ENCODE results near the gene MEIOC.
"Not testable (repeated sequence)": the region's sequence is repeated elsewhere in the genome, so short reads cannot be mapped to it uniquely, and the experiment has no call there.

The MEIOC gene

DNA sequence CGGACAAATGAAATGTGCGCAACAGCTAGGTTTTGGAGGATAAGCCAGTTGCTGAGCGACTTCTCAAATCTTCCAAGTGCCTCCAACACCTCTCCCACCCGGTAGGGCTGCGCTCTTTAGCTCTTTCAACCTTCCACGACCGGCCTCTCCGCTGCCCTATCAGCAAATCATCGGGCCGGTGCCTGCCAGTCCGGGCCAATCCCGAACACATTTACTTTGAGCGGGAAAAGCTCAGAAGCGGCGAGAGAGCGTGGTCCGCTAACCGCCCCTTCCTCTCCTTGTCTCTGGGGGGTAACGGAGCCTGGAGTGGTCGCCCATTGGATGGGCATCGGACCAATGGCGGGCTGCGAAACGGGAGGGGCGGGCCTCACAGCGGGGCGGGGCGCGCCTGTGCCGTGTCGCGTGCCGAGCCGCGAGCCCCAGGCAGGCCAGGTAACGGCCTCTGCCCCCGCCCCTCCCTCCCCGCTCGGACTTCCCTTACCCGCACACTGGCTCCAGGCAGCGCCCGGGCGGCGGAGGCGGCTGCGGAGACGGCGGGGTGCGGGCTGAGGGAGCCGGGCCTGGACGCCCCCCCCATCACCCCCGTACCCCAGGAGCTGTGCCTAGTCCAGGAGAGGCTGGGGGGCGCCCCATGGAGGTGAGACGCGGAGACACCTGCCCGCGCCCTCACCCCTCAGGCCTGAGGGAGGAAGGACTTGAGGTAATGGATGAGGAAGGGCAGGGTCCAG lies at the start of gene MEIOC:
MEIOC (plus strand) TSS at position 486 of the 728 bp plus-strand sequence; CDS start at position 632, 146 bp downstream.
- no peak within 1 kb of the TSS for H3K27ac Mint-ChIP-seq
- no peaks in the 10 kb centered on the region for H3K9me3 Mint-ChIP-seq
- H3K4me1 Mint-ChIP-seq (ENCODE audit: low read depth) = peaks cover 9% of the 10 kb centered on the region
- H3K27me3 Mint-ChIP-seq = peaks cover 39% of the 10 kb centered on the region
- H3K36me3 Mint-ChIP-seq (ENCODE audit: low read depth) = no peaks in the 10 kb centered on the region
- peak within 1 kb of the TSS; percentile 62 for H3K4me3 Mint-ChIP-seq

DNA sequence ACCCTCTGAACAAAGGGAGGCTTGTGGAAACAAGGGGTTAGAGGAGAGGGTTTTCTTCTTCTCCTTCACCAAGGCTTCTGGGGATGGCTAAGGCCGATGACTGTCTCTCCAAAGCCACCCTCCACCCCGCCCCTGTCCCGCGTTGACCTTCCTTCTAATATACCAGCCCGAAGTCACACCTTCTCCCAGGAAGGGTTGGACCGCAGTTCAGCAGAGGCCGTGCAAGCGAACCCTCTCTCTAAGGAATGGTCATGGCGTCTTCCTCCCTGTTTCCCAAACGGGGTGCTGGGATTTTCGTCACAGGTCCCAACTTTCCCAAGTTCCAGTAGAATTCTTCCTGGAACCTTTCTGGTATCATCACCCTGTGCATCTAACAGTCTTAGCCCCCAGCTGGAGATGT lies 49.6 kb upstream of the MEIOC start:
- Mint-ChIP-seq H3K36me3 (ENCODE audit: low read depth) (no peaks in the 10 kb centered on the region), H3K27ac (no peak overlapping the region), H3K9me3 (no peaks in the 10 kb centered on the region), H3K4me3 (no peak overlapping the region), H3K27me3 (peaks cover 13% of the 10 kb centered on the region), H3K4me1 (ENCODE audit: low read depth) (no peaks in the 10 kb centered on the region)

DNA sequence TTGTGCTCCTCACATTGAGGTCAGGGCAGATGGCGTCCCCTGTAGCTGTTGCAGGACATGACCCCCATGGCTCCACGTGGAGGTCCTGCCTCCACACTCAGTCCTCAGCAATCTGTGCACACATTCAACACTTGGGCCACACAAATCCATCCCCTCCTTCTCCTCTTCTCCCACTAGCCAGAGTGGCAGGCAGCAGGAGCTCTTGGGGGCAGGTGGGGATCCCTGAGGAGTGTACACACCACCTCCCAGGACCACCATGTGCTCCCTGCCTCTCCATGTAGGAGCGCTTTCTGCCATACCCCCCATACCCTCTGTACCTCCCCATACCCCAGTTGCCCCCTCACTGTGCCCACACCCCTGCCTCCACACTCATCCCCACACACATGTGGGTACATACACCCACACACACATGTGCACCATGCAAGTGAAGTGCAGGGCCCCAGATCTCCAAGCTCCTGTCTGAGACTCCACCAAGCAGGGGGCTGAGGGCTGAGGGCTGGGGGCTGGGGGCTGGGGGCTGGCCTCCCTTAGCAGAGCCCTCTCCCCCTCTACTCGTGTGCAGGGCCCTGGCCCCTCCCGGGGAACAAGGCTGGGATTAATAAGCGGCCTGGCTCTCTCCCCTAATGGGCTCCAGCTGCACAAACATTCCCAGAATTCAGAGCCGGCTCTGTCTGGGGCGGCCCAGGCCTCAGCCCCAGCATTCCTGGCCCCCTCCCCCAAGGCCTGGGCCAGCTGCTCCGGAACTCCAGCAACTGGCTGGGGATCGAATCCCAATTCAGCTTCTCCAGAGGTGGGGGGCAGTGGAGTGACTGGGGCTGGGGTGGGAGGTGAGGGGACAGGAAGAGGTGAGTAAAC lies 48.2 kb upstream of the MEIOC start:
- Mint-ChIP-seq H3K36me3 (ENCODE audit: low read depth) (no peaks in the 10 kb centered on the region), H3K4me3 (no peak overlapping the region)

DNA sequence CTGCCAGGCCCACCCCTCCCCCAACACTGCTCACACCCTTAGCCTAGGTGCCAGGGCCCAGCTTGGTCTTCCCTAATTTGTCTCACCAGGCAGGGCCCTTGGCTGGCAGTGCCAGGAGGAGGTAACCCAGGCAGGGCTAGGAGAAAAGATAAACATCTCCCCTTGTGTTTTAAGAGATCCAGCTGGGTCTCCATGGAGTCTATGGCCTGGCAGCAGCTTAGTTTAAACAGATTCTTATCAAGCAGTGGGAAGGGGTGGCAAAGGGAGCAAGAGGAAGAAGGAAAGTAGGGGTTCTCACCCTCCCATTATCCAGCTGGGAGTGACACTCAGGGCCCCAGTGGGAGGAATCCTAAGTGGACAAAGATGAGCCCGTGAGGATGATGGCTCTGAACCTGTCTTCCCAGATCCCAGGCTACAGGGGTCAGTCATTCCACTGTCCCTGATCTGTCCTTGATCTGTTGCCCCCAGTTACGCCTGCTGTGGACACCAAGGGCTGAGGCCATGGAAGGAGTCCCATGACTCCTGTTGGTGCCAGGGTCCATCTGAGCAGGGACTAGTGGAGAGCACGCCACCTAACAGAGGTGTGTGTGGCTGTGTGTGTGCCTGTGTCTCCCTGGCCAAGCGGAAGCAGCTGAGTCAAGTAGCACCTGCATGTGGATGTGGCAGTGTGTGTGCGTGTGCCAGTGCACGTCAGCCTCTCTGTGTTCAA lies 47.4 kb upstream of the MEIOC start:
- no peak overlapping the region for H3K4me3 Mint-ChIP-seq
- H3K27ac Mint-ChIP-seq = no peak overlapping the region
- H3K9me3 Mint-ChIP-seq = no peaks in the 10 kb centered on the region
- H3K27me3 Mint-ChIP-seq = peaks cover 8% of the 10 kb centered on the region
- no peaks in the 10 kb centered on the region for H3K36me3 Mint-ChIP-seq (ENCODE audit: low read depth)
- H3K4me1 Mint-ChIP-seq (ENCODE audit: low read depth) = no peaks in the 10 kb centered on the region

More for the DNA sequence above, 48.2 kb upstream of the MEIOC start:
- Mint-ChIP-seq H3K9me3 (no peaks in the 10 kb centered on the region), H3K4me1 (ENCODE audit: low read depth) (no peaks in the 10 kb centered on the region), H3K27me3 (peaks cover 8% of the 10 kb centered on the region), H3K27ac (no peak overlapping the region)

DNA sequence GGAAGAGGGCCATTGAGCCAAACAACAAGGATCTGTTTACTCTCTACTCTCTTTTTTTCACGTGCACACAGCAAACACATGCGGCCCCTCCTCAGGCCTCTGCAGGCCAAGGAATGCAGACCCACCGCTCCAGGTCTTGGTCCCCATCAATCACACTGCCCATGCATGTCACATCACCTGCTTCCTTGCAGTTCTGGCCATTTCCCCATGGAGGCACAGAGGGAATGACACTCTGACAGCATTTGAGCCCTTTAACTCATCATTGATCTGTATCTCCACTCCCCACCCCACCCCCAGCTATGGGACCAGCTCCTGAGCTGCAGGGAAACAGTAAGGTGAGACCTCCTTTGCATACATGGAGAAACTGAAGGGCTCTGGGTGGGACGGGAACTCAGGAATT lies 45.9 kb upstream of the MEIOC start:
- Mint-ChIP-seq H3K36me3 (ENCODE audit: low read depth) (no peaks in the 10 kb centered on the region), H3K4me1 (ENCODE audit: low read depth) (no peaks in the 10 kb centered on the region)

DNA sequence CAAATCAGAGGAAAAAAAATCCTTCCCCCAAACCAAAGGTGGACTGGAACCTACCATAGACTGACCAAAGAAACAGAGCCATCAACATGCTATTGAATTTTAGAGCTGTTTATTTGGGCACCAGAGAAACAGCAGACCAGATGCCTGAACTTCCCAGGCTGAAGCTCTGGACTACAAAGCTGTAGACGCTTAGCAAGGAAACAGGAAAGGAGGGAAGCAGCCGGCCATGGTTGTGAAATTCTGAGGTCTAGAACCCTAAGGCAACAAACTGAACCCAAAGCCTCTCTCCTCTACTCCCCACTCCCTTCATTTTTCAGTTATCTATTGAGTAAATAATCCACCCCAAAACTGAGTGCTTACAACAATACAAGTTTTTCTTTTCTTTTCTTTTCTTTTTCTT lies 45.4 kb upstream of the MEIOC start:
- Mint-ChIP-seq H3K27me3 (peaks cover 14% of the 10 kb centered on the region), H3K4me1 (ENCODE audit: low read depth) (no peaks in the 10 kb centered on the region), H3K27ac (no peak overlapping the region), H3K9me3 (no peaks in the 10 kb centered on the region), H3K36me3 (ENCODE audit: low read depth) (no peaks in the 10 kb centered on the region), H3K4me3 (no peak overlapping the region)

More for the DNA sequence above, 45.9 kb upstream of the MEIOC start:
- Mint-ChIP-seq H3K27ac (no peak overlapping the region), H3K27me3 (peaks cover 18% of the 10 kb centered on the region), H3K9me3 (no peaks in the 10 kb centered on the region), H3K4me3 (no peak overlapping the region)

DNA sequence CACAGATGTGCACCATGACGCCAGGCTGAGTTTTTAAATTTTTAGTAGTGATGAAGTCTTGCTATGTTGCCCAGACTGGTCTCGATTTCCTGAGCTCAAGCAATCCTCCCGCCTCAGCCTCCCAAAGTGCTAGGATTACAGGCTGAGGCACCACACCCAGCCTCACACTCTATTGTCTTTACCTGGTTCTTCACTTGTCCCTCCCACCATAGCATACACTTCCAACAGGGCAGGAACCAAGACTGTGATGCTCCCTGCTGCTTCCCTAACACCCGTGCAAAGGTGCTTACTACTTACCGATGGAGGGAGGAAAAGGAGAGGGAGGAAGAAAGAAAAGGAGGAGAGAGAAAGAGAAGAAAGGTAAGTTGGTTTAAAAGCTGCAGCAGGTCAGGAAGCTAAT lies 41.4 kb upstream of the MEIOC start:
- Mint-ChIP-seq H3K27me3 (peaks cover 20% of the 10 kb centered on the region), H3K4me1 (ENCODE audit: low read depth) (no peaks in the 10 kb centered on the region), H3K9me3 (no peaks in the 10 kb centered on the region), H3K36me3 (ENCODE audit: low read depth) (no peaks in the 10 kb centered on the region), H3K4me3 (no peak overlapping the region), H3K27ac (no peak overlapping the region)

DNA sequence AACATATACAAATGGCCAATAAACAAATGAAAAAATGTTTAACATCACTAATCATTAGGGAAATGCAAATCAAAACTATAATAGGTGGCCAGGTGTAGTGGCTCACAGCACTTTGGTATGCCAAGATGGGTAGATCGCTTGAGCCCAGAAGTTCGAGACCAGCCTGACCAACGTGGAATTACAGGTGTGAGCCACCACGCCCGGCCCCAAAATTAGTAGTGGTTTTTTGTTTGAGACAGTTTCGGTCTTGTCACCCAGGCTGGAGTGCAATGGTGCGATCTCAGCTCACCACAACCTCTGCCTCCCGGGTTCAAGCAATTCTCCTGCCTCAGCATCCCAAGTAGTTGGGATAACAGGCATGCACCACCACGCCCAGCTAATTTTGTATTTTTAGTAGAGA lies 37.6 kb upstream of the MEIOC start:
- peaks cover 21% of the 10 kb centered on the region for H3K27me3 Mint-ChIP-seq
- H3K4me3 Mint-ChIP-seq; H3K4me1 Mint-ChIP-seq (ENCODE audit: low read depth); H3K36me3 Mint-ChIP-seq (ENCODE audit: low read depth); H3K27ac Mint-ChIP-seq; H3K9me3 Mint-ChIP-seq: not testable (repeated sequence)

DNA sequence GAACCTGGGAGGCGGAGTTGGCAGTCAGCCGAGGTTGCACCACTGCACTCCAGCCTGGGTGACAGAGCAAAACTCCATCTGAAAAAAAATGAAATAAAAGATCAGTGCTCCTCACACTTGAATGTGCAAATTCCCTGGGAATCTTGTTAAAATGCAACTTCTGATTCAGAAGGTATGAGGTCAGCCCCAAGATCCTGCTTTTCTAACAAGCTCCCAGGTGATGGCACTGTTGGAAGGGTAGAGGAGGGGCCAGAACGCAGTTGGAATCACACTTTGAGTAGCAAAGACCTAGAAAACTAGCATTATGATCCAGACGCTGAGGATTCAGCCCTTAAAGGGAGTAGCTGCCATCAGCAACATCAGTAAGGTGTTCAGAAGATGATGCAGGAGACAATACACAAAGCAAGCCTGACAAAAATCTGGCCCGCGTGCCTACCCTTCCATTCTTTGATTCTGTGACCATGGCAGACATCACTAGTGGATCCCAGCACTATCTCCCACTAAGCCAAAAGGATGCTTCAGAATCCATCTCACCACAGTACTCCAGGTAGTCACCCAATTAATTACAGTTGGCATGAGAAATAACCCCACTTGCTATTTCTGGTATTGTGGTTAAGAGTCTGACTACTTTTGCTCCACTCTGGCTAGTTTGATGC lies 33.1 kb upstream of the MEIOC start:
- Mint-ChIP-seq H3K4me1 (ENCODE audit: low read depth) (peaks cover 3% of the 10 kb centered on the region), H3K36me3 (ENCODE audit: low read depth) (no peaks in the 10 kb centered on the region), H3K4me3 (no peak overlapping the region), H3K27ac (no peak overlapping the region), H3K27me3 (peaks cover 3% of the 10 kb centered on the region), H3K9me3 (no peaks in the 10 kb centered on the region)

DNA sequence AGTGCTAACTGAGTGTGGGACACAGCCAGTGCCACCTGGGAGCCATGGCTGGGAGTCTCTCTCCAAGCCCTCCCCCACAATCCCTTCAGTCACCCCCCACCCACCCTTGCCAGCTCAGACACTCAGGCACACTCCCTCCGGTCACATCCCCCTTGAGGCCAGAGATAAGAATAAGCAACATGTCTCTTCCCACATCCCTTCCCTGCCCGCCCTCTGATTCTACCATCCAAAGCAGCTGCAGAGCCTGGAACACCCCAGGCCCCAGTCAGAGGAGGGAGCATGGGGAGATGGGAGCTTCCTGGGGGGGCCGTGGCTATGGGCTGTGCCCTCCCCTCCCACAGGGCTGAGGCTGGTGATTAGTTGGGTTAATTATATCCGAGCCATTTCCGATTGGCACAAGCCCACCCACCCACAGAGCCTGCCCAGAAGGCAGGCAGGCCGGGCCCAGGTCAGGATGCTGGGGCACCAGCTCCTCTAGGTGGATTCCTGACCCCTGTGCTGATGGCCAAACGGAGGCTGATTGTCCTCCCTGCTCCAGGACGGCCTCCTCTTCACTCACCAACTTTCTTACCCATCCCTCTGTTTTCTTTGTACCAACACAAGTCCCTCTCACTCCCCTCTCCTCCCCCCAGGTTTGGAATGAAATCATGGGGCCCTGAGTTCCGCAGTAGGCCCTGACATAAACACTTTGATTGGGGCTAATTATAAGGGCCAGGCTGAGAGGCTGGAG lies 28.6 kb upstream of the MEIOC start:
- H3K4me3 Mint-ChIP-seq = no peak overlapping the region
- no peak overlapping the region for H3K27ac Mint-ChIP-seq
- peaks cover 4% of the 10 kb centered on the region for H3K27me3 Mint-ChIP-seq
- H3K9me3 Mint-ChIP-seq = no peaks in the 10 kb centered on the region
- peaks cover 3% of the 10 kb centered on the region for H3K4me1 Mint-ChIP-seq (ENCODE audit: low read depth)
- H3K36me3 Mint-ChIP-seq (ENCODE audit: low read depth) = no peaks in the 10 kb centered on the region

DNA sequence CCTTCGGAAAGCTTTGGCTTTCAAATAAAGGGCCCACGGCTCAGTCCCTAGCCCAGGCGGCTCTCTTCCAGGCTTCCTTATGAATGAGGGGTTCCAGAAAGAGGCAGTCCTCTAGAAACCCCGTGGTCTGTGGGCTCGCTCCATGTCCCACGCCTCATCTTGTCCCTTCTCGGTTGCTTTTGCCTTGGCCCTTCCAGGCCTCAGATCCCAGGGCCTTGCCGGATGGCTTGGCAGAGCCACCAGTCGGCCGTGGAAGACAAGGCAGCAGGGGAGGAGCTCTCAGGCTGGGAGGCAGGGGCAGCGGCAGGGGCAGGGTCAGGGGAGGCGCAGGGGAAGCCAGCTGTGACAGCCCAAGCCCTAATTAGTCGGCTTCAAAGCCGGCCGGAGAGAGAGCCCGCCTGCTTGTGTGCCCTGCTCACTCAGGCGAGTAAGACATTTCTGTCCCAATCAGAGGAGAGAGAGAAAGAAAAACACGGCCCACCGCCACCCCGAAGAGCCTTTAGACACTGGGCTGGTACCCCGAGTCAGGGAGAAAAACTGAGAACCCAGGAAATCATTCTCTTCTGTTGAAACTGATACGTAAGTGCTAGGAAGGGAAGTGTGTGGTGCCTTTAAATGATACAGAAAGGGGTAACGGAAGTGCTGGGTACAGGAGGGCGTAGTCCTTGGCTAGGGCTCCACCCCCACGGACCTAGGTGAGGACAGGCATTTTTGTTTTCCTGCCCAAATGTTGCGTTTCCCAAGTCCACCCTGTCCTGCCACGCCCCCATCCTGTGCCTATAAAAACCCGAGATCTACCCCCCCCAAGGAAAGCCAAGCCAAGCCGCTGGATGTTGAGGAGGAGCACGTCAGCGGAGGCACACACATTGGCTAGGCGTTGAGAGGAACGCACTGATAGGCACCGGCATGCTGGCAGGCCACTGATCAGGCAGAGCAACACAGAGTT lies 27.8 kb upstream of the MEIOC start:
- no peaks in the 10 kb centered on the region for H3K9me3 Mint-ChIP-seq
- H3K4me3 Mint-ChIP-seq = no peak overlapping the region
- peaks cover 4% of the 10 kb centered on the region for H3K27me3 Mint-ChIP-seq
- H3K27ac Mint-ChIP-seq = peak overlapping the region; percentile 40
- peaks cover 3% of the 10 kb centered on the region for H3K4me1 Mint-ChIP-seq (ENCODE audit: low read depth)
- no peaks in the 10 kb centered on the region for H3K36me3 Mint-ChIP-seq (ENCODE audit: low read depth)

DNA sequence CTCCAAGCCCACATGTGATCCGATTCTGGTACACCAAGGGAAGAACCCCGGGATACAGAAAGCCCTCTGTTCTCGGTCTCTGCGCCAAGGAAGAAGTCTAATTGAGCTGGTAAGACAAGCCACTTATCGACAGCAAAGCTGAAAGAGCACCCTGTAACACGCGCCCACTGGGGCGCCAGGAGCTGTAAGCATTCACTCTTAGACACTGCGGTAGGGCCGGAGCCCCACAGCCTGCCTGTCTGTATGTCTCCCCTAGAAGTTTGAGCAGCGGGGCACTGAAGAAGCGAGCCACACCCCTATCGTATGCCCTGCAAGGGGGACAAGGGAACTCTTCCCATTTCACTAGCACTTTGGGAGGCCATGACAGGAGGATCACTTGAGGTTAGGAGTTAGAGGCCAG lies 27.0 kb upstream of the MEIOC start:
- H3K27me3 Mint-ChIP-seq = peaks cover 4% of the 10 kb centered on the region
- peaks cover 3% of the 10 kb centered on the region for H3K4me1 Mint-ChIP-seq (ENCODE audit: low read depth)
- no peaks in the 10 kb centered on the region for H3K9me3 Mint-ChIP-seq
- H3K27ac Mint-ChIP-seq = no peak overlapping the region
- H3K36me3 Mint-ChIP-seq (ENCODE audit: low read depth) = no peaks in the 10 kb centered on the region
- no peak overlapping the region for H3K4me3 Mint-ChIP-seq

DNA sequence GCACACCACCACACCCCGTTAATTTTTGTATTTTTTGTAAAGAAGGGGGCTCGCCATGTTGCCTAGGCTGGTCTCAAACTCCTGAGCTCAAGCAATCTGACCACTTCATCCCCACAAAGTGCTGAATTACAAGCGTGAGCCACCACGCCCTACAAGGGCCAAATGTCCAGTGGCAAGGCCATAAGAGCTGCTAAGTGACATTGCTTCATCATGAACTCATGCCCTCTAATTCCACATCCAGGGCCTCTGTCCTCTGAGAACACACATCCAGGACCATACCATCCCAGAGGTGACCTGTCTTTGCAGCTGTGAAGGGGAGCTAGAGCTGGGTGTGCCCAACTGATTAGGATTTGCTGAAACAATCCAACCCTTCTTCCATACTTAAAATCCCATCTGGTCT lies 25.6 kb upstream of the MEIOC start:
- Mint-ChIP-seq H3K9me3 (no peaks in the 10 kb centered on the region), H3K27ac (no peak overlapping the region), H3K27me3 (peaks cover 4% of the 10 kb centered on the region), H3K36me3 (ENCODE audit: low read depth) (no peaks in the 10 kb centered on the region), H3K4me1 (ENCODE audit: low read depth) (peaks cover 3% of the 10 kb centered on the region), H3K4me3 (no peak overlapping the region)

All from stimulated activated naive CD8-positive, alpha-beta T cell treated with anti-CD3 and anti-CD28 coated beads, Interleukin-15, Interleukin-2, amounts not matched to agents 100 ng/mL and 50 ng/mL, for 24 hours (primary cell).